Posterior cingulate gyrus (tissue), 11 donors: Measurements from ENCODE around the gene NHEJ1.

Source experiments
- DNase-seq, 10 donors: peaks; one replicate each; pipeline versions ENCODE4 v3.0.0 to v3.0.0-alpha.2; 2020 to 2021; ENCODE audit warnings: mixed read lengths in 3 of 10
- intact Hi-C: fragments of 100-400 bp; cut with DNase I; formaldehyde crosslinking; loops from one replicate; pipeline ENCODE4 v1.15.1; 2023

NHEJ1 gene

GRCh38 chr2:219041252-219041651 is 119.4 kb downstream of the NHEJ1 start, which contains the start of gene CFAP65:
Gene CFAP65 (minus strand): TSS chr2:219041516. CDS start chr2:219039048, 2,468 bp downstream.
- intact Hi-C loops = no loop called here
- DNase-seq = peak; percentile 49 to 96 (median 68)

GRCh38 chr2:219038600-219038999 is 122.0 kb downstream of the NHEJ1 start:
- intact Hi-C loops = no loop called here
- peak in 2 of 10 donors; percentile 5 to 44 for DNase-seq

GRCh38 chr2:219037783-219038499 is 122.7 kb downstream of the NHEJ1 start:
- DNase-seq = peak in 2 of 10 donors; percentile 27 to 30
- intact Hi-C loops = no loop called here

DNA sequence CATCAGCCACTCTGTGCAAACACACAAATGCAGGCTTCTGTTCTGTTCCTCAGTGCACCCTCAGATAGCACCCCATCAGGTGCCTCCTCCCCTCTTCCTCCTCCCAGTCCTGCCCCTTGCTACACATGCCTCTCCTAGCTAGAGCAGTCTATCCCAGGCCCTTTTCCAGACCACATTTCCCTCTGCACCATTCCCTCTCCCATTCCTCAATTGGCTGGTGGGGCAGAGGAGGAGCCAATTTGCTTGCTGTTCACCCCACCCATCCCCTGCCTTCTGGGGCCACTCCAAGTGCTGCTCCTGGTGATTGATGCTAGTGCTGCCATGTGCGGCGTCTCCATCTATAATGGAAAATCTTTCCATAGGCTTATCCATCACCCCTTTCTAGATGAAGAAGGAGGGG is 124.7 kb downstream of the NHEJ1 start:
- intact Hi-C loops = no loop called here
- DNase-seq = peak in 2 of 10 donors; percentile 2 to 13

DNA sequence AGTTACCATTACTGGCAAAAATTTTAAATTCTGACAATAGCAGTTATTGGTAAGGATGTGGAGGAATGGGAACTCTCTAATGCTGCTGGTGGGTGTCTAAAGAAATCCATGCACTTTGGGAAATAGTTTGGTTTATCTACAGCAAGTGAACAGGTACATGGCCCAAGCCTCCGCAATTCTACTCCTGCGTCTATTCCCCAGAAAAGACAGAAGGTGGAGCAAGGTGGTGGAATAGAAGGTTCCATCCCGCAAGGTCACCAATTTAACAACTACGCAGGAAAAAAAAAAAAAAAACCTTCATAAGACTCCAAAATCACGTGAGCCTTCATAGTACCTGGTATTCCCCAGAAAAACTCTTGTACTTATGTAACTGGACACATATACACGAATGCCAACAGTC is 125.8 kb downstream of the NHEJ1 start:
- intact Hi-C loops = no loop called here
- DNase-seq = no peak

GRCh38 chr2:219032051-219032745 is 128.4 kb downstream of the NHEJ1 start:
- DNase-seq = peak in 2 of 10 donors; percentile 55 to 58
- intact Hi-C loops = no loop called here

- peak in 3 of 10 donors; percentile 51 to 75 (median 62) for DNase-seq
Observed at GRCh38 chr2:219031005-219031738, 129.4 kb downstream of the NHEJ1 start.

GRCh38 chr2:219030177-219030940 is 130.3 kb downstream of the NHEJ1 start:
- peak in 3 of 10 donors; percentile 40 to 78 (median 71) for DNase-seq
- intact Hi-C loops = no loop called here

More at GRCh38 chr2:219031005-219031738, 129.4 kb downstream of the NHEJ1 start:
- intact Hi-C loops = no loop called here

- intact Hi-C loops = no loop called here
- DNase-seq = peak; percentile 72 to 98 (median 90)
Observed at GRCh38 chr2:219029829-219030165, 130.8 kb downstream of the NHEJ1 start.

GRCh38 chr2:219028996-219029828 is 131.4 kb downstream of the NHEJ1 start:
- intact Hi-C loops = no loop called here

GRCh38 chr2:219028141-219028540 is 132.5 kb downstream of the NHEJ1 start:
- intact Hi-C loops = no loop called here

More at GRCh38 chr2:219028996-219029828, 131.4 kb downstream of the NHEJ1 start:
- peak in 3 of 10 donors; percentile 27 to 75 (median 39) for DNase-seq

DNA sequence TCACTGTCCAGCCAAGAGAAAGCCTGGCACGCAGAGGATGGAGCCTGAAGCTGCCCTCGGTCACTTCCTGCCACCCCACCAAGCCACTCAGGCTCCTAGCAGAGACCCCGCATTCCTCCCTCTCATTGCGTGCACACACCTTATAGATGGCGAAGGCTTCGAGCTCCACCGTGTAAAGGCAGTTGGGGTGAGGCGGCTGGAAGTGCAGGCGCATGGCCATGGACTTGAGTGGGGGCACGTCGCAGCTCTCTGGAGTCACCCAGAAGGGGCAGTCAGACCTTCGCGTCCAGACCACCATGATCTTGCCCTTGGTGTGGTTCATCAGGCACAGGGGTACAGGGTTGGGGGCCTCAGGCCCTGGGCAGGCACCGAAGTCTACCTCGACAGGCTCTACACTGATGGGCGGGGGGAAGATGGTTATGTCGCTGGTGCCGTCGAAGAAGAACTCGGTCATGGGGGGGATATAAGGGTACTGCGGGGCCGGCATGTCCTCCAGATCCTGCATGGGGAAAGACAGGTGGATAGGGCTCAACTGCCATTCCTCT is 133.0 kb downstream of the NHEJ1 start:
- peak in 3 of 10 donors; percentile 48 to 77 (median 61) for DNase-seq
- intact Hi-C loops = no loop called here

More at GRCh38 chr2:219028141-219028540, 132.5 kb downstream of the NHEJ1 start:
- peak in 3 of 10 donors; percentile 24 to 73 (median 68) for DNase-seq

GRCh38 chr2:219026946-219027345 is 133.7 kb downstream of the NHEJ1 start:
- intact Hi-C loops = no loop called here
- peak in 3 of 10 donors; percentile 35 to 75 (median 75) for DNase-seq

DNA sequence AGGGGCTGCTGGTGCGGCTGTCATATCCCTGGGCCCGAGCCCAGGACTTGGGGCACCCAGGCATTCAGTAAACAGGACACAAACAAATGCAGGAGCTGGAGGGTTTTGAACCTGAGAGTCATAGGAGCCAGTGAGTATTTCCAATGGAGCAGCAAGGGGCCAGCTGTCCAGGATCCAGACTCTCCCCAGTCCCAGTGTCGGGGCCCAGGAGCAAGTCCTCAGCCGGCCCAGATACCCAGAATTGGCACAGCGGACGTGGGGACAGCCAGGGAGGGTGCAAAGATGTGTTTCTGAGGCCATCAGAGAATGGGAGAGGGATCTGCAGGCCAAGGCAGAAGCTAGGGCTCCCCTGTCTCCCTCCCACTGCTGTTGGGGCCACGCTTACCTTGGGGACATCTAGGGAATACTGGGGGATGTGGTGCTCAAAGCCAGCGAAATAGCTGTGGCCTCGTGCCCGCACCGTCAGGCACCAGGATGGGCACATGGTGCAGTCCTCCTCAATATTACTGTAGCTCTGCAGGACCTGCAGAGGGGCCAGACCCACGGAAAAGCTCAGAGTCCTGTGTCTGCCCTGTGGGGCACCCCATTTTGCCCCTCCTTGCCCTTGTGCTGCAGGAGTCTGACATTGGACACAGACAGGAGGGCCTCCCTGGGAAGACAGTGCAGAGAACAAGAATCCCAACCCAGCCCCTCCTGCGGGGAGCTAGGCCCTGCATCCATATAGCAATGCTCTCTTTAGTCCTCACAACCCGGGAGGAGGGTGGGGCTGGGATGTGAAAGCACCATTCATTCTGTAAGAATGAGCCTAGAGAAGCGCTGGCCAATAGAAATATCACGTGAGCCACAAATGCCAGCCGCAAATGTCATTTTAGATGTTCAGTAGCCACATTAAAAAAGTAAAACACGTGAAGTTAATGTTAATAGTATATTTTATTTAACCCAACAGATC is 134.7 kb downstream of the NHEJ1 start:
- DNase-seq = peak in 9 of 10 donors; percentile 43 to 95 (median 76)
- intact Hi-C loops = no loop called here
